IMR-90 (cell line): ENCODE results near the gene EFCAB3. TPM values are rescaled to one million over a fixed set of nuclear protein-coding genes. Genes with fewer than 3 reads are reported as not detected.

Source experiments
- ATAC-seq: fragments of 200-7000 bp; cut with Tn5 transposase; 2 replicates; pipeline ENCODE4 v1.9.1; 2020; ENCODE audit warnings: low read depth, mild to moderate bottlenecking, moderate library complexity
- BruUV-seq: library from RNA; stranded (reverse); fragments of 400-500 nt; replicated peaks from 2 replicates; lab custom pipeline; 2021; lab: Mats Ljungman, UMichigan
- CTCF ChIA-PET: fragments of 300-600 bp; formaldehyde crosslinking; extraction: SDS; loops from one replicate; lab custom pipeline; 2021; ENCODE audit warnings: antibody characterized with exemption; lab: Yijun Ruan, JAX
- POLR2A ChIA-PET: fragments of 300-600 bp; sonication (Branson Sonifier 250); formaldehyde crosslinking; loops from one replicate; lab custom pipeline; 2022; ENCODE audit warnings: antibody characterized with exemption; ENCODE audit not compliant: unreplicated experiment; lab: Charles Lee
- DNase-seq: peaks from one replicate; pipeline ENCODE4 v3.0.0; 2013
- H2AFZ ChIP-seq: replicated peaks from 2 replicates; pipeline ENCODE3; 2013; ENCODE audit warnings: low read length, mild to moderate bottlenecking; ENCODE audit not compliant: poor library complexity
- H2AK5ac ChIP-seq: 2 replicates; pipeline ENCODE4 v1.6.1; 2013; ENCODE audit warnings: low read depth, low read length, inconsistent platforms
- H2AK9ac ChIP-seq: replicated peaks from 2 replicates; pipeline ENCODE3; 2013; ENCODE audit warnings: mild to moderate bottlenecking, low read depth, low read length, moderate library complexity; ENCODE audit not compliant: poor library complexity
- H2BK120ac ChIP-seq: 2 replicates; pipeline ENCODE4 v1.6.1; 2013; ENCODE audit warnings: low read depth, low read length, inconsistent platforms
- H2BK15ac ChIP-seq: 3 replicates; pipeline ENCODE4 v1.6.1; 2013; ENCODE audit warnings: low read depth, low read length, inconsistent platforms
- H2BK20ac ChIP-seq: 2 replicates; pipeline ENCODE4 v1.6.1; 2013; ENCODE audit warnings: low read depth, mild to moderate bottlenecking, inconsistent platforms, low read length, moderate library complexity
- H2BK5ac ChIP-seq: 2 replicates; pipeline ENCODE4 v1.6.1; 2013; ENCODE audit warnings: mild to moderate bottlenecking, low read depth, low read length, inconsistent platforms; ENCODE audit not compliant: poor library complexity, severe bottlenecking
- H3K14ac ChIP-seq: replicated peaks from 2 replicates; pipeline ENCODE4 v1.6.1; 2013; ENCODE audit warnings: low read depth, low read length, inconsistent platforms
- H3K18ac ChIP-seq: 2 replicates; pipeline ENCODE4 v1.6.1; 2013; ENCODE audit warnings: low read depth, low read length, control low read depth
- H3K23ac ChIP-seq: 2 replicates; pipeline ENCODE4 v1.6.1; 2013; ENCODE audit warnings: low read depth, low read length, inconsistent platforms
- H3K27ac ChIP-seq: 2 replicates; pipeline ENCODE4 v1.5.1; 2013; ENCODE audit warnings: mild to moderate bottlenecking, control low read depth, low read length; ENCODE audit not compliant: insufficient read depth
- H3K27me3 ChIP-seq: 2 replicates; pipeline ENCODE4 v1.6.1; 2013; ENCODE audit warnings: low read length; ENCODE audit not compliant: control insufficient read depth, insufficient read depth
- H3K36me3 ChIP-seq: 2 replicates; pipeline ENCODE4 v1.6.1; 2013; ENCODE audit warnings: low read length, mixed read lengths; ENCODE audit not compliant: control insufficient read depth, insufficient read depth
- H3K4ac ChIP-seq: 2 replicates; pipeline ENCODE4 v1.6.1; 2013; ENCODE audit warnings: low read depth, low read length, inconsistent platforms
- H3K4me1 ChIP-seq: 2 replicates; pipeline ENCODE4 v1.6.1; 2013; ENCODE audit warnings: low read length, mixed read lengths; ENCODE audit not compliant: control insufficient read depth, insufficient read depth
- H3K4me2 ChIP-seq: 2 replicates; pipeline ENCODE4 v1.6.1; 2013; ENCODE audit warnings: low read depth, mild to moderate bottlenecking, control low read depth, low read length, moderate library complexity
- H3K4me3 ChIP-seq: 2 replicates; pipeline ENCODE4 v1.5.1; 2013; ENCODE audit warnings: low read depth, mild to moderate bottlenecking, control low read depth, low read length, moderate library complexity; ENCODE audit not compliant: insufficient read depth
- H3K56ac ChIP-seq: 2 replicates; pipeline ENCODE4 v1.6.1; 2013; ENCODE audit warnings: low read length, inconsistent platforms; ENCODE audit not compliant: insufficient read depth; ENCODE audit errors: extremely low read depth
- H3K79me1 ChIP-seq, 2 experiments: 2 replicates each; pipeline ENCODE4 v1.6.1; 2013; ENCODE audit warnings: low read length in 2 of 2, inconsistent platforms in 1 of 2, low read depth in 1 of 2
- H3K9ac ChIP-seq: 2 replicates; pipeline ENCODE4 v1.6.1; 2013; ENCODE audit warnings: low read depth, low read length, control low read depth
- H3K9me1 ChIP-seq: 2 replicates; pipeline ENCODE4 v1.6.1; 2013; ENCODE audit warnings: low read length, inconsistent platforms; ENCODE audit not compliant: insufficient read depth
- H3K9me3 ChIP-seq: 2 replicates; pipeline ENCODE4 v1.6.1; 2013; ENCODE audit warnings: low read length; ENCODE audit not compliant: control insufficient read depth, insufficient read depth
- H4K20me1 ChIP-seq: 2 replicates; pipeline ENCODE4 v1.6.1; 2013; ENCODE audit warnings: low read length, inconsistent platforms; ENCODE audit not compliant: insufficient read depth
- H4K5ac ChIP-seq: 2 replicates; pipeline ENCODE4 v1.6.1; 2013; ENCODE audit warnings: mild to moderate bottlenecking, low read depth, low read length, control low read depth
- H4K8ac ChIP-seq, 2 experiments: 2 replicates each; pipeline ENCODE4 v1.6.1; 2013; ENCODE audit warnings: low read depth in 2 of 2, low read length in 2 of 2, control low read depth in 1 of 2, inconsistent platforms in 1 of 2
- H4K91ac ChIP-seq: 2 replicates; pipeline ENCODE4 v1.6.1; 2013; ENCODE audit warnings: low read depth, low read length, inconsistent platforms; ENCODE audit not compliant: insufficient read depth
- BHLHE40 ChIP-seq: fragments of 150-350 bp; IDR thresholded peaks from 2 replicates; pipeline ENCODE4 v1.6.1; 2016; ENCODE audit warnings: mild to moderate bottlenecking, low read depth, low read length
- CEBPB ChIP-seq: IDR thresholded peaks from 2 replicates; pipeline ENCODE4 v1.6.1; 2012; ENCODE audit warnings: low read depth, low read length, improper control_type of control experiment
- CHD1 ChIP-seq: IDR thresholded peaks from 2 replicates; pipeline ENCODE4 v1.6.1; 2012; ENCODE audit warnings: low read depth, low read length, improper control_type of control experiment
- FOS ChIP-seq: fragments of 150-350 bp; IDR thresholded peaks from 2 replicates; pipeline ENCODE4 v1.6.1; 2016; ENCODE audit warnings: low read depth, low read length
- MAFK ChIP-seq: IDR thresholded peaks from 2 replicates; pipeline ENCODE4 v1.6.1; 2012; ENCODE audit warnings: low read depth, low read length, improper control_type of control experiment
- MAZ ChIP-seq: IDR thresholded peaks from 2 replicates; pipeline ENCODE4 v1.6.1; 2012; ENCODE audit warnings: low read depth, mild to moderate bottlenecking, low read length, improper control_type of control experiment, moderate library complexity, borderline replicate concordance
- MXI1 ChIP-seq: IDR thresholded peaks from 2 replicates; pipeline ENCODE4 v1.6.1; 2012; ENCODE audit warnings: low read depth, mild to moderate bottlenecking, low read length, moderate library complexity, borderline replicate concordance
- NFE2L2 ChIP-seq: fragments of 150-350 bp; IDR thresholded peaks from 2 replicates; pipeline ENCODE4 v1.6.1; 2016; ENCODE audit warnings: low read depth, mild to moderate bottlenecking, low read length
- RCOR1 ChIP-seq: IDR thresholded peaks from 2 replicates; pipeline ENCODE4 v1.6.1; 2012; ENCODE audit warnings: mild to moderate bottlenecking, low read length, improper control_type of control experiment; ENCODE audit not compliant: insufficient replicate concordance
- SMC3 ChIP-seq: fragments of 150-350 bp; IDR thresholded peaks from 2 replicates; pipeline ENCODE4 v1.6.1; 2016; ENCODE audit warnings: low read depth, mild to moderate bottlenecking, antibody characterized with exemption, low read length, moderate library complexity
- WGBS, 2 experiments: methylation state at CpG; one replicate each; pipeline versions ENCODE4 v1.1.5 to v1.1.7; 2013; ENCODE audit warnings: missing lambda C conversion rate in 2 of 2; ENCODE audit not compliant: insufficient read length in 1 of 2; ENCODE audit errors: extremely low coverage in 2 of 2; 5-methylcytosine and 5-hydroxymethylcytosine counted together
- dilution Hi-C: fragments of 300-500 bp; cut with HindIII; formaldehyde crosslinking; loops from one replicate; pipeline ENCODE4 v1.14.3; 2018; ENCODE audit warnings: low sequenced_read_pairs; ENCODE audit not compliant: unreplicated experiment
- in situ Hi-C: fragments of 300-500 bp; cut with MboI; formaldehyde crosslinking; loops from 3 replicates; pipeline ENCODE4 v1.14.3; 2019; ENCODE audit warnings: low sequenced_read_pairs, inconsistent platforms, mixed read lengths
- intact Hi-C: fragments of 100-400 bp; cut with micrococcal nuclease; formaldehyde crosslinking; loops from 2 replicates; pipeline ENCODE4 v1.10.0; 2022
- polyA plus RNA-seq, 3 experiments: library from polyadenylated mRNA; depleted of rRNA; stranded (reverse); fragments of >200 nt; gene quantifications; 2 replicates each; pipeline ENCODE4 v1.2.3, GENCODE V29; 2012; ENCODE audit warnings: low replicate concordance in 1 of 3
- total RNA-seq: library from RNA; depleted of rRNA; stranded (reverse); fragments of >200 nt; gene quantifications from 2 replicates; pipeline ENCODE4 v1.2.3, GENCODE V29; 2012
- TF ChIP-seq, protein P1 (sequence below): fragments of 150-350 bp; IDR thresholded peaks from 2 replicates; pipeline ENCODE4 v1.6.1; 2016; ENCODE audit warnings: low read depth, mild to moderate bottlenecking, low read length, moderate library complexity, borderline replicate concordance
- TF ChIP-seq, protein P2 (sequence below): fragments of 150-350 bp; IDR thresholded peaks from 2 replicates; pipeline ENCODE4 v1.6.1; 2017; ENCODE audit warnings: mild to moderate bottlenecking, antibody characterized with exemption, low read length, low read depth

The EFCAB3 gene
- total and polyA plus RNA-seq, 2 of the 4 experiments (the other 2 are of a cell fraction), result not detected

DNA sequence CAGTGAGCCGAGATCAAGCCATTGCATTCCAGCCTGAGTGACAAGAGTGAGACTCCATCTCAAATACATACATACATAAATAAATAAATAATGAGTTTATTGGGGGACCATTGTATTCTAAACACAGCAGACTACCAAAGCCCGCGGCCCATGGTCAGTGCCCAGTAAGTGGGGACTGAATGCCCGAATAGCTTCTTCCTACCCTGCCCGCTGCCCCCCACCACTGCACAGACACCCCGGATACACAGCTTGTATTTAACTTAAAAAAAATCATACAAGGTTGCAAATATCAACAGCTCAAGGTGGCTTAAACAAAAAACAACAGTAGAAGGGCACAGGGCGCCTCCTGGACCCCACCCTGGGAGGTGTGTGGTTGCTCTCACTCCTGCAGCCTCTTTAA, 75.7 kb downstream of the EFCAB3 start:
- H3K14ac ChIP-seq, result no peak overlapping the region
- POLR2A ChIA-PET, result no interaction called here
- in situ Hi-C loops (no loop called here), dilution Hi-C loops (no loop called here), intact Hi-C loops (no loop called here)
- no peak overlapping the region for H2AK9ac ChIP-seq
- H3K4me1 ChIP-seq, result no peaks in the 10 kb centered on the region
- no peaks in the 10 kb centered on the region for H4K20me1 ChIP-seq
- H2BK20ac ChIP-seq, result no peak overlapping the region
- no CpG with 5 or more reads among the region's 7 CpGs for WGBS, 2 experiments
- H3K18ac ChIP-seq, result no peak overlapping the region
- H3K4me2 ChIP-seq, result no peak overlapping the region
- H3K56ac ChIP-seq, result no peak overlapping the region
- no peak overlapping the region for H2BK5ac ChIP-seq
- no peak overlapping the region for H4K8ac ChIP-seq
- no peaks in the 10 kb centered on the region for H3K27me3 ChIP-seq
- no peak overlapping the region for H2AK5ac ChIP-seq
- no peak overlapping the region for H2BK120ac ChIP-seq
- no peaks in the 10 kb centered on the region for H3K79me1 ChIP-seq
- no peak overlapping the region for H3K27ac ChIP-seq
- DNase-seq, result no peak
- H3K9me1 ChIP-seq, result no peaks in the 10 kb centered on the region
- no peak overlapping the region for H3K4me3 ChIP-seq
- no peak for ATAC-seq
- H3K4ac ChIP-seq, result no peak overlapping the region
- H4K5ac ChIP-seq, result no peak overlapping the region
- H3K9me3 ChIP-seq, result no peaks in the 10 kb centered on the region
- H2AFZ ChIP-seq, result no peak overlapping the region
- no peak for TF ChIP-seq MXI1
- TF ChIP-seq MAZ, result no peak
- TF ChIP-seq NFE2L2, result no peak
- TF ChIP-seq CEBPB, result no peak
- TF ChIP-seq SMC3, result no peak
- TF ChIP-seq, protein P1, sequence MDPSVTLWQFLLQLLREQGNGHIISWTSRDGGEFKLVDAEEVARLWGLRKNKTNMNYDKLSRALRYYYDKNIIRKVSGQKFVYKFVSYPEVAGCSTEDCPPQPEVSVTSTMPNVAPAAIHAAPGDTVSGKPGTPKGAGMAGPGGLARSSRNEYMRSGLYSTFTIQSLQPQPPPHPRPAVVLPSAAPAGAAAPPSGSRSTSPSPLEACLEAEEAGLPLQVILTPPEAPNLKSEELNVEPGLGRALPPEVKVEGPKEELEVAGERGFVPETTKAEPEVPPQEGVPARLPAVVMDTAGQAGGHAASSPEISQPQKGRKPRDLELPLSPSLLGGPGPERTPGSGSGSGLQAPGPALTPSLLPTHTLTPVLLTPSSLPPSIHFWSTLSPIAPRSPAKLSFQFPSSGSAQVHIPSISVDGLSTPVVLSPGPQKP, result no peak
- TF ChIP-seq MAFK, result no peak
- TF ChIP-seq CHD1, result no peak
- TF ChIP-seq, protein P2, sequence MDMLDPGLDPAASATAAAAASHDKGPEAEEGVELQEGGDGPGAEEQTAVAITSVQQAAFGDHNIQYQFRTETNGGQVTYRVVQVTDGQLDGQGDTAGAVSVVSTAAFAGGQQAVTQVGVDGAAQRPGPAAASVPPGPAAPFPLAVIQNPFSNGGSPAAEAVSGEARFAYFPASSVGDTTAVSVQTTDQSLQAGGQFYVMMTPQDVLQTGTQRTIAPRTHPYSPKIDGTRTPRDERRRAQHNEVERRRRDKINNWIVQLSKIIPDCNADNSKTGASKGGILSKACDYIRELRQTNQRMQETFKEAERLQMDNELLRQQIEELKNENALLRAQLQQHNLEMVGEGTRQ, result no peak
- no peak for TF ChIP-seq RCOR1
- TF ChIP-seq BHLHE40, result no peak
- TF ChIP-seq FOS, result no peak
- CTCF ChIA-PET, result no interaction called here
- no peaks in the 10 kb centered on the region for H3K36me3 ChIP-seq
- no peak overlapping the region for H3K23ac ChIP-seq
- BruUV-seq, result no TSS peak
- no peak overlapping the region for H4K91ac ChIP-seq
- no peak overlapping the region for H2BK15ac ChIP-seq
- no peak overlapping the region for H3K9ac ChIP-seq
